Breast epithelium (tissue), 3 donors: ENCODE results near the gene MX1.

Experiments
- POLR2A ChIP-seq: fragments of 450-650 bp; IDR thresholded peaks from one replicate; pipeline ENCODE4 v1.6.1; 2016; ENCODE audit warnings: antibody characterized with exemption, mild to moderate bottlenecking, moderate library complexity
- TF ChIP-seq, protein P1 (sequence below), 3 donors: fragments of 450-650 bp; IDR thresholded peaks; one replicate each; pipeline ENCODE4 v1.5.1; 2016 to 2017; ENCODE audit warnings: antibody characterized with exemption in 3 of 3, mild to moderate bottlenecking in 3 of 3, moderate library complexity in 3 of 3

- TF ChIP-seq, protein P1, sequence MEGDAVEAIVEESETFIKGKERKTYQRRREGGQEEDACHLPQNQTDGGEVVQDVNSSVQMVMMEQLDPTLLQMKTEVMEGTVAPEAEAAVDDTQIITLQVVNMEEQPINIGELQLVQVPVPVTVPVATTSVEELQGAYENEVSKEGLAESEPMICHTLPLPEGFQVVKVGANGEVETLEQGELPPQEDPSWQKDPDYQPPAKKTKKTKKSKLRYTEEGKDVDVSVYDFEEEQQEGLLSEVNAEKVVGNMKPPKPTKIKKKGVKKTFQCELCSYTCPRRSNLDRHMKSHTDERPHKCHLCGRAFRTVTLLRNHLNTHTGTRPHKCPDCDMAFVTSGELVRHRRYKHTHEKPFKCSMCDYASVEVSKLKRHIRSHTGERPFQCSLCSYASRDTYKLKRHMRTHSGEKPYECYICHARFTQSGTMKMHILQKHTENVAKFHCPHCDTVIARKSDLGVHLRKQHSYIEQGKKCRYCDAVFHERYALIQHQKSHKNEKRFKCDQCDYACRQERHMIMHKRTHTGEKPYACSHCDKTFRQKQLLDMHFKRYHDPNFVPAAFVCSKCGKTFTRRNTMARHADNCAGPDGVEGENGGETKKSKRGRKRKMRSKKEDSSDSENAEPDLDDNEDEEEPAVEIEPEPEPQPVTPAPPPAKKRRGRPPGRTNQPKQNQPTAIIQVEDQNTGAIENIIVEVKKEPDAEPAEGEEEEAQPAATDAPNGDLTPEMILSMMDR (IDR thresholded peaks at IDR 0.05), result no peak
- TF ChIP-seq POLR2A, result no peak
Observed at GRCh38 chr21:41487082-41487481, 61.0 kb downstream of the MX1 start.
